WTC11 (cell line): Measurements from ENCODE around the gene MCOLN3. TPM values are rescaled to one million over a fixed set of nuclear protein-coding genes. Genes with fewer than 3 reads are reported as not detected.

Source experiments
- ATAC-seq: fragments of 200-7000 bp; cut with Tn5 transposase; 2 replicates; pipeline ENCODE4 v1.10.0; 2021; ENCODE audit warnings: mild to moderate bottlenecking, moderate library complexity
- CTCF ChIA-PET: fragments of 300-600 bp; sonication (Branson Sonifier 250); formaldehyde crosslinking; loops from one replicate; lab custom pipeline; 2021; ENCODE audit warnings: antibody characterized with exemption; lab: Charles Lee
- POLR2A ChIA-PET: fragments of 350-600 bp; sonication (Branson Sonifier 250); formaldehyde crosslinking; loops from one replicate; lab custom pipeline; 2021; ENCODE audit warnings: antibody characterized with exemption; lab: Charles Lee
- DNase-seq: peaks from one replicate; pipeline ENCODE4 v3.0.0; 2021; ENCODE audit warnings: low spot score
- H3K27ac Mint-ChIP-seq: 2 replicates; pipeline ENCODE4 v1.8.0; 2021; ENCODE audit warnings: mixed read lengths
- H3K27me3 Mint-ChIP-seq: 2 replicates; pipeline ENCODE4 v1.8.0; 2021; ENCODE audit warnings: low read depth, mild to moderate bottlenecking, moderate library complexity, mixed read lengths
- H3K36me3 Mint-ChIP-seq: 2 replicates; pipeline ENCODE4 v1.8.0; 2021; ENCODE audit warnings: mixed read lengths
- H3K4me1 Mint-ChIP-seq: 2 replicates; pipeline ENCODE4 v1.8.0; 2022; ENCODE audit warnings: mixed read lengths
- H3K4me3 Mint-ChIP-seq: 2 replicates; pipeline ENCODE4 v1.8.0; 2021; ENCODE audit warnings: mild to moderate bottlenecking, moderate library complexity, mixed read lengths
- H3K9me3 Mint-ChIP-seq: 2 replicates; pipeline ENCODE4 v1.8.0; 2021; ENCODE audit warnings: mixed read lengths
- EMX1 ChIP-seq: fragments of 250-450 bp; sonication (Bioruptor Pico); IDR thresholded peaks from 2 replicates; pipeline ENCODE4 v1.8.0; 2021; ENCODE audit warnings: mild to moderate bottlenecking
- FOXJ3 ChIP-seq: sonication (generic); formaldehyde crosslinking; IDR thresholded peaks from 2 replicates; pipeline ENCODE4 v1.9.0; 2021; ENCODE audit warnings: missing genetic modification reagents, mild to moderate bottlenecking, borderline replicate concordance
- FOXK1 ChIP-seq: sonication (generic); formaldehyde crosslinking; IDR thresholded peaks from 2 replicates; pipeline ENCODE4 v1.8.0; 2022; ENCODE audit warnings: mild to moderate bottlenecking, moderate library complexity, missing genetic modification reagents
- JAZF1 ChIP-seq: fragments of 250-450 bp; sonication (Bioruptor Pico); IDR thresholded peaks from 2 replicates; pipeline ENCODE4 v1.9.0; 2021; ENCODE audit warnings: moderate library complexity, mild to moderate bottlenecking, inconsistent platforms
- MYBL2 ChIP-seq: sonication (generic); formaldehyde crosslinking; IDR thresholded peaks from 2 replicates; pipeline ENCODE4 v1.8.1; 2023; ENCODE audit warnings: mild to moderate bottlenecking, moderate library complexity, missing genetic modification reagents
- NR3C1 ChIP-seq: sonication (generic); formaldehyde crosslinking; conservative IDR thresholded peaks from 2 replicates; pipeline ENCODE4 v1.8.1; 2023; ENCODE audit warnings: low read depth, mild to moderate bottlenecking, missing genetic modification reagents
- OVOL2 ChIP-seq: fragments of 250-450 bp; sonication (Bioruptor Pico); IDR thresholded peaks from 2 replicates; pipeline ENCODE4 v1.9.0; 2021; ENCODE audit warnings: mild to moderate bottlenecking, borderline replicate concordance
- SMAD4 ChIP-seq: sonication (generic); formaldehyde crosslinking; IDR thresholded peaks from 2 replicates; pipeline ENCODE4 v1.8.0; 2022; ENCODE audit warnings: mild to moderate bottlenecking, missing genetic modification reagents
- TEAD1 ChIP-seq: sonication (generic); formaldehyde crosslinking; IDR thresholded peaks from 2 replicates; pipeline ENCODE4 v1.8.0; 2022; ENCODE audit warnings: mild to moderate bottlenecking, missing genetic modification reagents
- ZNF138 ChIP-seq: sonication (generic); formaldehyde crosslinking; conservative IDR thresholded peaks from 2 replicates; pipeline ENCODE4 v1.8.1; 2022; ENCODE audit warnings: mild to moderate bottlenecking, moderate library complexity, missing genetic modification reagents
- ZNF416 ChIP-seq: fragments of 250-450 bp; sonication (Bioruptor Pico); IDR thresholded peaks from 2 replicates; pipeline ENCODE4 v1.9.0; 2021; ENCODE audit warnings: mild to moderate bottlenecking, inconsistent platforms
- total RNA-seq: library from RNA; stranded (reverse); gene quantifications from 3 replicates; pipeline ENCODE4 v1.2.3, GENCODE V29; 2021
- TF ChIP-seq, protein P1 (sequence below): fragments of 250-450 bp; sonication (Bioruptor Pico); IDR thresholded peaks from 2 replicates; pipeline ENCODE4 v1.9.0; 2021; ENCODE audit warnings: mild to moderate bottlenecking, borderline replicate concordance
- TF ChIP-seq, protein P2 (sequence below): sonication (generic); formaldehyde crosslinking; IDR thresholded peaks from 2 replicates; pipeline ENCODE4 v1.8.0; 2023; ENCODE audit warnings: missing genetic modification reagents, mild to moderate bottlenecking, borderline replicate concordance
- TF ChIP-seq, protein P3 (sequence below): sonication (generic); formaldehyde crosslinking; IDR thresholded peaks from 2 replicates; pipeline ENCODE4 v1.8.0; 2022; ENCODE audit warnings: mild to moderate bottlenecking, missing genetic modification reagents
- TF ChIP-seq, protein P4 (sequence below): sonication (generic); formaldehyde crosslinking; IDR thresholded peaks from 2 replicates; pipeline ENCODE4 v1.8.1; 2022; ENCODE audit warnings: missing genetic modification reagents, borderline replicate concordance
- TF ChIP-seq, protein P5 (sequence below): sonication (generic); formaldehyde crosslinking; IDR thresholded peaks from 2 replicates; pipeline ENCODE4 v1.8.1; 2023; ENCODE audit warnings: mild to moderate bottlenecking, missing genetic modification reagents, borderline replicate concordance

Gene MCOLN3
- total RNA-seq, 1 experiment from 2014 or later = 6.4 TPM

DNA sequence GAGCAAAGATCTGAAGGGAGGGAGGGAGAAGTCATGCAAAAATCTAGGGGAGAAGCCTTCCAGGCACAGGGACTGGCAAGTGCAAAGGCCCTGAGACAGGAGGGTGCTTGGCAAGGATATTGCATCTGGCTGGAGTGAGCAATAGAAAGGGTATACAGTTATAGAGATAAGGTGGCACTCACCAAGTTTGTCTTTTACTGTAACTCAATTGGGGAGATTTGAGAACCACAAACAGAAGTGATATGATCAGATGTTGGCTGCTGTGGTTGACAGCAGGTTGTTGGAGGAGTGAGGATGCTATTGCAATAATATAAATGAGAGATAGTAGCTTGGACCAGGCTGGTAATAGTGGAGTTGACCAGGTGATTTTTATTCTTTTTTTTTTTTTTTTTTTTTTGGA lies 25.6 kb downstream of the MCOLN3 start (continued):
- TF ChIP-seq, protein P1, sequence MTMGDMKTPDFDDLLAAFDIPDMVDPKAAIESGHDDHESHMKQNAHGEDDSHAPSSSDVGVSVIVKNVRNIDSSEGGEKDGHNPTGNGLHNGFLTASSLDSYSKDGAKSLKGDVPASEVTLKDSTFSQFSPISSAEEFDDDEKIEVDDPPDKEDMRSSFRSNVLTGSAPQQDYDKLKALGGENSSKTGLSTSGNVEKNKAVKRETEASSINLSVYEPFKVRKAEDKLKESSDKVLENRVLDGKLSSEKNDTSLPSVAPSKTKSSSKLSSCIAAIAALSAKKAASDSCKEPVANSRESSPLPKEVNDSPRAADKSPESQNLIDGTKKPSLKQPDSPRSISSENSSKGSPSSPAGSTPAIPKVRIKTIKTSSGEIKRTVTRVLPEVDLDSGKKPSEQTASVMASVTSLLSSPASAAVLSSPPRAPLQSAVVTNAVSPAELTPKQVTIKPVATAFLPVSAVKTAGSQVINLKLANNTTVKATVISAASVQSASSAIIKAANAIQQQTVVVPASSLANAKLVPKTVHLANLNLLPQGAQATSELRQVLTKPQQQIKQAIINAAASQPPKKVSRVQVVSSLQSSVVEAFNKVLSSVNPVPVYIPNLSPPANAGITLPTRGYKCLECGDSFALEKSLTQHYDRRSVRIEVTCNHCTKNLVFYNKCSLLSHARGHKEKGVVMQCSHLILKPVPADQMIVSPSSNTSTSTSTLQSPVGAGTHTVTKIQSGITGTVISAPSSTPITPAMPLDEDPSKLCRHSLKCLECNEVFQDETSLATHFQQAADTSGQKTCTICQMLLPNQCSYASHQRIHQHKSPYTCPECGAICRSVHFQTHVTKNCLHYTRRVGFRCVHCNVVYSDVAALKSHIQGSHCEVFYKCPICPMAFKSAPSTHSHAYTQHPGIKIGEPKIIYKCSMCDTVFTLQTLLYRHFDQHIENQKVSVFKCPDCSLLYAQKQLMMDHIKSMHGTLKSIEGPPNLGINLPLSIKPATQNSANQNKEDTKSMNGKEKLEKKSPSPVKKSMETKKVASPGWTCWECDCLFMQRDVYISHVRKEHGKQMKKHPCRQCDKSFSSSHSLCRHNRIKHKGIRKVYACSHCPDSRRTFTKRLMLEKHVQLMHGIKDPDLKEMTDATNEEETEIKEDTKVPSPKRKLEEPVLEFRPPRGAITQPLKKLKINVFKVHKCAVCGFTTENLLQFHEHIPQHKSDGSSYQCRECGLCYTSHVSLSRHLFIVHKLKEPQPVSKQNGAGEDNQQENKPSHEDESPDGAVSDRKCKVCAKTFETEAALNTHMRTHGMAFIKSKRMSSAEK (CRISPR knock-in tag) = no peak
- TF ChIP-seq, protein P2, sequence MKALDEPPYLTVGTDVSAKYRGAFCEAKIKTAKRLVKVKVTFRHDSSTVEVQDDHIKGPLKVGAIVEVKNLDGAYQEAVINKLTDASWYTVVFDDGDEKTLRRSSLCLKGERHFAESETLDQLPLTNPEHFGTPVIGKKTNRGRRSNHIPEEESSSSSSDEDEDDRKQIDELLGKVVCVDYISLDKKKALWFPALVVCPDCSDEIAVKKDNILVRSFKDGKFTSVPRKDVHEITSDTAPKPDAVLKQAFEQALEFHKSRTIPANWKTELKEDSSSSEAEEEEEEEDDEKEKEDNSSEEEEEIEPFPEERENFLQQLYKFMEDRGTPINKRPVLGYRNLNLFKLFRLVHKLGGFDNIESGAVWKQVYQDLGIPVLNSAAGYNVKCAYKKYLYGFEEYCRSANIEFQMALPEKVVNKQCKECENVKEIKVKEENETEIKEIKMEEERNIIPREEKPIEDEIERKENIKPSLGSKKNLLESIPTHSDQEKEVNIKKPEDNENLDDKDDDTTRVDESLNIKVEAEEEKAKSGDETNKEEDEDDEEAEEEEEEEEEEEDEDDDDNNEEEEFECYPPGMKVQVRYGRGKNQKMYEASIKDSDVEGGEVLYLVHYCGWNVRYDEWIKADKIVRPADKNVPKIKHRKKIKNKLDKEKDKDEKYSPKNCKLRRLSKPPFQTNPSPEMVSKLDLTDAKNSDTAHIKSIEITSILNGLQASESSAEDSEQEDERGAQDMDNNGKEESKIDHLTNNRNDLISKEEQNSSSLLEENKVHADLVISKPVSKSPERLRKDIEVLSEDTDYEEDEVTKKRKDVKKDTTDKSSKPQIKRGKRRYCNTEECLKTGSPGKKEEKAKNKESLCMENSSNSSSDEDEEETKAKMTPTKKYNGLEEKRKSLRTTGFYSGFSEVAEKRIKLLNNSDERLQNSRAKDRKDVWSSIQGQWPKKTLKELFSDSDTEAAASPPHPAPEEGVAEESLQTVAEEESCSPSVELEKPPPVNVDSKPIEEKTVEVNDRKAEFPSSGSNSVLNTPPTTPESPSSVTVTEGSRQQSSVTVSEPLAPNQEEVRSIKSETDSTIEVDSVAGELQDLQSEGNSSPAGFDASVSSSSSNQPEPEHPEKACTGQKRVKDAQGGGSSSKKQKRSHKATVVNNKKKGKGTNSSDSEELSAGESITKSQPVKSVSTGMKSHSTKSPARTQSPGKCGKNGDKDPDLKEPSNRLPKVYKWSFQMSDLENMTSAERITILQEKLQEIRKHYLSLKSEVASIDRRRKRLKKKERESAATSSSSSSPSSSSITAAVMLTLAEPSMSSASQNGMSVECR (CRISPR knock-in tag) = no peak
- TF ChIP-seq, protein P3, sequence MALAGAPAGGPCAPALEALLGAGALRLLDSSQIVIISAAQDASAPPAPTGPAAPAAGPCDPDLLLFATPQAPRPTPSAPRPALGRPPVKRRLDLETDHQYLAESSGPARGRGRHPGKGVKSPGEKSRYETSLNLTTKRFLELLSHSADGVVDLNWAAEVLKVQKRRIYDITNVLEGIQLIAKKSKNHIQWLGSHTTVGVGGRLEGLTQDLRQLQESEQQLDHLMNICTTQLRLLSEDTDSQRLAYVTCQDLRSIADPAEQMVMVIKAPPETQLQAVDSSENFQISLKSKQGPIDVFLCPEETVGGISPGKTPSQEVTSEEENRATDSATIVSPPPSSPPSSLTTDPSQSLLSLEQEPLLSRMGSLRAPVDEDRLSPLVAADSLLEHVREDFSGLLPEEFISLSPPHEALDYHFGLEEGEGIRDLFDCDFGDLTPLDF (CRISPR knock-in tag) = no peak
- TF ChIP-seq SMAD4 (CRISPR knock-in tag) (no peak), EMX1 (CRISPR knock-in tag) (no peak), FOXJ3 (CRISPR knock-in tag) (no peak)
- TF ChIP-seq, all 79 proteins: peak for 0

DNA sequence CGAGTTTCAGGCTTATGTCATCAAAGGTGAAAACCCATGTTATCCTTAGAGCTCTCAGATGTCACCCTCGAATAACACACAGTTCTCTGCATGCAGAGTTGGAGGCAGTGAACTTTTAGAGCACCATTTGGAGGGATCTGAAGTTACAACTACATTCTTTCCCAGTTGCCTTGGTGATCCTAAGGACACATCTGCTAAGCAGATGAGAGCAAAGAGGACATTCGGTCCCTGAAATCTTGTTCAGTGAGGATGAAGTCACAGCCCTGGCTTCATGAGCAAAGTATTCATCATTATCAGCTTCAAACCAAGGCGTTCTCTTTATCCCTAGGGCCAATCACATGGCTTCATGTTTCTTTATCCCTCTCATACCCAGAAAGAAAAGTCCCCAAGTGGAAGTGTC lies 28.3 kb downstream of the MCOLN3 start:
- no peaks in the 10 kb centered on the region for H3K27me3 Mint-ChIP-seq
- no peak overlapping the region for H3K27ac Mint-ChIP-seq
- H3K36me3 Mint-ChIP-seq = 0 out of 2 replicates have a peak, but pooled peaks cover 3% of the 10 kb centered on the region
- no peak overlapping the region for H3K4me3 Mint-ChIP-seq
- POLR2A ChIA-PET = no interaction called here
- H3K4me1 Mint-ChIP-seq = no peaks in the 10 kb centered on the region
- no peak for ATAC-seq
- H3K9me3 Mint-ChIP-seq = peaks cover 3% of the 10 kb centered on the region; the same call in 1 of the 2 replicates
- no peak for DNase-seq
- CTCF ChIA-PET = interaction anchor here (0.5 kb wide), 1 partner anchor 434 kb away, joined by 4 read pairs; no protein-coding TSS in a partner anchor
- TF ChIP-seq TEAD1 (CRISPR knock-in tag) (no peak), ZNF138 (no peak), NR3C1 (no peak), MYBL2 (CRISPR knock-in tag) (no peak), FOXK1 (CRISPR knock-in tag) (no peak), OVOL2 (no peak), ZNF416 (no peak), JAZF1 (no peak)
- TF ChIP-seq, protein P4, sequence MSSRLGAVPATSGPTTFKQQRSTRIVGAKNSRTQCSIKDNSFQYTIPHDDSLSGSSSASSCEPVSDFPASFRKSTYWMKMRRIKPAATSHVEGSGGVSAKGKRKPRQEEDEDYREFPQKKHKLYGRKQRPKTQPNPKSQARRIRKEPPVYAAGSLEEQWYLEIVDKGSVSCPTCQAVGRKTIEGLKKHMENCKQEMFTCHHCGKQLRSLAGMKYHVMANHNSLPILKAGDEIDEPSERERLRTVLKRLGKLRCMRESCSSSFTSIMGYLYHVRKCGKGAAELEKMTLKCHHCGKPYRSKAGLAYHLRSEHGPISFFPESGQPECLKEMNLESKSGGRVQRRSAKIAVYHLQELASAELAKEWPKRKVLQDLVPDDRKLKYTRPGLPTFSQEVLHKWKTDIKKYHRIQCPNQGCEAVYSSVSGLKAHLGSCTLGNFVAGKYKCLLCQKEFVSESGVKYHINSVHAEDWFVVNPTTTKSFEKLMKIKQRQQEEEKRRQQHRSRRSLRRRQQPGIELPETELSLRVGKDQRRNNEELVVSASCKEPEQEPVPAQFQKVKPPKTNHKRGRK (CRISPR knock-in tag) = no peak
- TF ChIP-seq, protein P2 (CRISPR knock-in tag) = no peak
- TF ChIP-seq, protein P5, sequence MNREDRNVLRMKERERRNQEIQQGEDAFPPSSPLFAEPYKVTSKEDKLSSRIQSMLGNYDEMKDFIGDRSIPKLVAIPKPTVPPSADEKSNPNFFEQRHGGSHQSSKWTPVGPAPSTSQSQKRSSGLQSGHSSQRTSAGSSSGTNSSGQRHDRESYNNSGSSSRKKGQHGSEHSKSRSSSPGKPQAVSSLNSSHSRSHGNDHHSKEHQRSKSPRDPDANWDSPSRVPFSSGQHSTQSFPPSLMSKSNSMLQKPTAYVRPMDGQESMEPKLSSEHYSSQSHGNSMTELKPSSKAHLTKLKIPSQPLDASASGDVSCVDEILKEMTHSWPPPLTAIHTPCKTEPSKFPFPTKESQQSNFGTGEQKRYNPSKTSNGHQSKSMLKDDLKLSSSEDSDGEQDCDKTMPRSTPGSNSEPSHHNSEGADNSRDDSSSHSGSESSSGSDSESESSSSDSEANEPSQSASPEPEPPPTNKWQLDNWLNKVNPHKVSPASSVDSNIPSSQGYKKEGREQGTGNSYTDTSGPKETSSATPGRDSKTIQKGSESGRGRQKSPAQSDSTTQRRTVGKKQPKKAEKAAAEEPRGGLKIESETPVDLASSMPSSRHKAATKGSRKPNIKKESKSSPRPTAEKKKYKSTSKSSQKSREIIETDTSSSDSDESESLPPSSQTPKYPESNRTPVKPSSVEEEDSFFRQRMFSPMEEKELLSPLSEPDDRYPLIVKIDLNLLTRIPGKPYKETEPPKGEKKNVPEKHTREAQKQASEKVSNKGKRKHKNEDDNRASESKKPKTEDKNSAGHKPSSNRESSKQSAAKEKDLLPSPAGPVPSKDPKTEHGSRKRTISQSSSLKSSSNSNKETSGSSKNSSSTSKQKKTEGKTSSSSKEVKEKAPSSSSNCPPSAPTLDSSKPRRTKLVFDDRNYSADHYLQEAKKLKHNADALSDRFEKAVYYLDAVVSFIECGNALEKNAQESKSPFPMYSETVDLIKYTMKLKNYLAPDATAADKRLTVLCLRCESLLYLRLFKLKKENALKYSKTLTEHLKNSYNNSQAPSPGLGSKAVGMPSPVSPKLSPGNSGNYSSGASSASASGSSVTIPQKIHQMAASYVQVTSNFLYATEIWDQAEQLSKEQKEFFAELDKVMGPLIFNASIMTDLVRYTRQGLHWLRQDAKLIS (CRISPR knock-in tag) = no peak
